SJSA1 (cell line): ENCODE results near the gene FCGR3B. TPM values are rescaled to one million over a fixed set of nuclear protein-coding genes. Genes with fewer than 3 reads are reported as not detected.
A peak's percentile ranks its signal among the peaks of the same experiment; 100 is the strongest.
"Not testable (repeated sequence)": the region's sequence is repeated elsewhere in the genome, so short reads cannot be mapped to it uniquely, and the experiment has no call there.

ENCODE experiments used
- DNase-seq, 2 experiments: peaks; one replicate each; pipeline ENCODE4 v3.0.0-alpha.2; 2015 to 2020; ENCODE audit warnings: low spot score in 2 of 2, low read depth in 1 of 2
- H3K27ac ChIP-seq: fragments of 250-450 bp; sonication (Bioruptor Pico); 2 replicates; pipeline ENCODE4 v1.5.1; 2020; ENCODE audit warnings: mild to moderate bottlenecking, moderate library complexity
- H3K27me3 ChIP-seq: fragments of 250-450 bp; sonication (Bioruptor Pico); replicated peaks from 2 replicates; pipeline ENCODE4 v1.5.1; 2020; ENCODE audit warnings: mild to moderate bottlenecking, moderate library complexity
- H3K36me3 ChIP-seq: fragments of 250-450 bp; sonication (Bioruptor Pico); 2 replicates; pipeline ENCODE4 v1.5.1; 2020; ENCODE audit warnings: mild to moderate bottlenecking
- H3K4me1 ChIP-seq: fragments of 250-450 bp; sonication (Bioruptor Pico); replicated peaks from 2 replicates; pipeline ENCODE4 v1.6.1; 2021; ENCODE audit warnings: mild to moderate bottlenecking
- H3K4me3 ChIP-seq: fragments of 250-450 bp; sonication (Bioruptor Pico); 2 replicates; pipeline ENCODE4 v1.5.1; 2020; ENCODE audit warnings: mild to moderate bottlenecking
- H3K9me3 ChIP-seq: fragments of 250-450 bp; sonication (Bioruptor Pico); replicated peaks from 2 replicates; pipeline ENCODE4 v1.5.1; 2020; ENCODE audit warnings: mild to moderate bottlenecking
- total RNA-seq: library from RNA; depleted of rRNA; stranded (reverse); fragments of >200 nt; shearing (Covaris generic); gene quantifications from 2 replicates; pipeline ENCODE4 v1.2.3, GENCODE V29; 2014

Gene FCGR3B
- total RNA-seq, 1 experiment from 2014 or later: not detected

DNA sequence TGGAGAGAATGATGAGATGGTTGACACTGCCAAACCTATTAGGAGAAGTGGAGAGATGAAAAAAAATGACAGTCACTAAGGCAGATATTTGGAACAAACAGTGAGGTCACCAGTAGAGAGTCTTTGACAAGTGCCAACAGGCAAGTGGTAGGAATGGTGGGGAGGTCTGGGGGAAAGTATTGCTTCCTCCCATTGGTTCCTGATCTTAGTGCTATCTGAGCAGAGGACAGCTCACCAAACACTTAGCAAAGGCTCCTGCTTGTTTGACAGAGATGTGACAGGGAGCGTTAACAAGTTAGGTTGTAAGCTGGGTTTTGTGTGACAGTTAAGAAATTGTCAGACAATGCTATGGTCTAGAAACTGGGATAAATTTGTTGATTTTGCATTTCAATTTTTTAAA, 6.4 kb downstream of the FCGR3B start:
- not testable (repeated sequence) for H3K27me3 ChIP-seq, H3K4me3 ChIP-seq, H3K4me1 ChIP-seq, H3K27ac ChIP-seq, DNase-seq, H3K9me3 ChIP-seq, H3K36me3 ChIP-seq

DNA sequence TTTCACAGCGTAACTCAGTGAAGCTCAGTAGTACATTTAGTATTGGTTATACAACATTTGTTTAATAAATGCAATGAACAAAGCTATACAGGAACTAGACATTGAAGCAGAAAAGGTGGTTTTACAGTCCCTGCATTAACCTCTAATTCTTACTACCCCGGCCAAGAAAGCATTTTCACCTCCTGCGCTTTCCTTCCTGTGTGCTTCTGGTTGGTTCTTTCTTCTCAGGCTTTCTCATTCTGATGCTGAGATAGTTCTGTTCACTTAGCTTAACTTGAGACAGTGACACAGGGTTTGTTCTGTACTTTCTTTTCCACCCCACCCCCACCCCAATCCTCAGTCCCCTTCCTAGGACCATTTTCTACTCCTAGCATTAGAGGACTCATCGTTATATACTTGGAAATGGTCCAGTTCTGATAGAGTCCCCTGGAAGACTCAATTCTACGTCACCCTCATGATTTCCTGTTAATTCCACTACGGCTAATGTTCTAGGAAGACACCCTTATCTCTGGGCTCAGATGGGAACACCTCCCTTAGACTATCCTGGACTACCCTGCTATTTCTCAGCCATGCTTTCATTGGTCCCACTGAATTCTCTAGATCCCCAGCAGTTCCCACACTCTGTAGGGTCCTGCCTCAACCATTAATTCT, 7.5 kb downstream of the FCGR3B start:
- not testable (repeated sequence) for H3K36me3 ChIP-seq, H3K9me3 ChIP-seq, H3K4me1 ChIP-seq, DNase-seq, H3K4me3 ChIP-seq, H3K27ac ChIP-seq, H3K27me3 ChIP-seq

GRCh38 chr1:161622054-161622453, 8.9 kb downstream of the FCGR3B start:
- H3K9me3 ChIP-seq, H3K27ac ChIP-seq, H3K27me3 ChIP-seq, DNase-seq, H3K36me3 ChIP-seq, H3K4me1 ChIP-seq, H3K4me3 ChIP-seq: not testable (repeated sequence)

DNA sequence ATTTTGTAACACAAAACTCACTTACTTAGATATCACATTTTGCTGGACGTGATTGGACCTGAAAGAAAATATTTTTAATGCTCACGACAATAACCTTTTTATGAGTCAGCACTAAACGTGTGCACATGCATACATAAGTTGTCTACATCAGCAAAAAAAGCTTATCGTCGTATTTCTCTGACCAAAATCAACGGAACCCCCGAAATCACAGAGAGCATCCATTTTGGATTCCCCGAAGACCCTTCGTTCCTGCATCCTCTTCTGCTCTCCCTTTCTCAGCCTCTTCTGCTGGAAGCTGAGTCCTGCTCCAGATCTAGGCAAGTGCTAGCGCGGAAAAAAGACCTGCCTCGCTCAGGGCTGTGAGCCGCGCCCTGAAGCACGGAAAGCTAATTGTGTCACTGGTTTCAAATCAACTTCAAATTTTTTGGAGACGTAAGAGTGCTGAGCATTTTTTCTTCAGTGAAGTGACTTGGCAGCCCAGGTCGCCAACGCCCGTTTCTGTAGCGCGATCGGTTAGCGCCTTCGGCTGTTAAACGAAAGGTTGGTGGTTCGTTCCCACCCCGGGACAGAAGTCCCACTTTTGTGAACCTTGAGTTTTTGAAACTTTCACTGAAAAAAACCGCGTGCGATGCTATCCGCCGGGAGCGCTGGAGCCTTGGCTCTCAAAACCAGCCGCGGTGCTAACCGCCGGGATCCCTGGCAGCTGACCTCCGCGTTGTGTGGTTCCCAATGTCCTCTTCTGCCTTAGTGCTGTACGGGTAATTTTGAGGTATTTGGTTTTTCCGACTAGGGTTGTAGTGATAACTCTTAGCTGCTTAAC, 9.6 kb downstream of the FCGR3B start:
- not testable (repeated sequence) for H3K4me1 ChIP-seq, H3K4me3 ChIP-seq, H3K36me3 ChIP-seq, H3K27me3 ChIP-seq, H3K27ac ChIP-seq, H3K9me3 ChIP-seq
- peak; percentile 28 to 49 for DNase-seq

GRCh38 chr1:161620399-161620798, 10.6 kb downstream of the FCGR3B start:
- not testable (repeated sequence) for H3K9me3 ChIP-seq, H3K4me1 ChIP-seq

DNA sequence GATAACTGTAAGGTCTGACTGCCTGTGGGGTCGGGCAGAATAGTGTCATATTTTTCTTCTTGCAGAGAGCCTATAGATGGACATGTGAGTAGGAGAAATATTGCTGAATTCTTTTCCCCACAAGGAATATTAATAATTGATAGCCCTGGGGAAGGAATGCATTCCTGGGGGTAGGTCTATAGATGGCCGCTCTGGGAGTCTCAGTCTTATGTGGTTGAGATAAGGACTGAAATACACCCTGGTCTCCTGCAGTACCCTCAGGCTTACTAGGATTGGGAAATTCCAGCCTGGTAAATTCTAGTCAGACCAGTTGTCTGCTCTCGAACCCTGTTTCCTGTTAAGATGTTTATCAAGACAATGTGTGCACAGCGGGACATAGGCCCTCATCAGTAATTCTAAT, 12.5 kb downstream of the FCGR3B start:
- H3K36me3 ChIP-seq, DNase-seq, H3K27me3 ChIP-seq, H3K27ac ChIP-seq, H3K4me3 ChIP-seq, H3K9me3 ChIP-seq, H3K4me1 ChIP-seq: not testable (repeated sequence)

More at GRCh38 chr1:161620399-161620798, 10.6 kb downstream of the FCGR3B start:
- not testable (repeated sequence) for H3K27me3 ChIP-seq, H3K36me3 ChIP-seq, H3K27ac ChIP-seq, DNase-seq, H3K4me3 ChIP-seq

GRCh38 chr1:161616417-161616816, 14.6 kb downstream of the FCGR3B start:
- DNase-seq, H3K4me1 ChIP-seq, H3K9me3 ChIP-seq, H3K27me3 ChIP-seq, H3K4me3 ChIP-seq, H3K36me3 ChIP-seq, H3K27ac ChIP-seq: not testable (repeated sequence)

DNA sequence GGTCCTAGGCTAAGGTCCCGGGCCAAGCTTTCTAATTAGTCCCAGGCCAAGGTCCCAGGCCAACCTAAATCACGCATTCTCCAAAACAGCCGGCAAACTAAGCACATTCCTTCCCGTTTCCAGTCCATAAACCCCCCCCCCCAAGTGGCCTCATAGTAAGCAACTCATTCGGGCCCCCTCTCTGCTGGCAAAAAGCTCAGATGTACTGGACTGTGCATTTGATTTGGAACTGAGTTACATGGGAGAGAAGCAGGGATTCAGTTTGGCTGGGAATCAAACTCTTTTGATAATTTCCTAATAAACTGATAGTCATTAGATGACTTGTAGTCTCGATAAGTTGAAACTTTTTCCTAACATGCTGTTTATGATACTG, 17.8 kb downstream of the FCGR3B start:
- DNase-seq: peak in 1 of 2 experiments; percentile 4
- H3K4me1 ChIP-seq, H3K36me3 ChIP-seq, H3K27me3 ChIP-seq, H3K9me3 ChIP-seq: not testable (repeated sequence)
- H3K27ac ChIP-seq: 0 out of 2 replicates have a peak overlapping the region, but pooled peaks have one; percentile 40
- H3K4me3 ChIP-seq: peak overlapping the region; percentile 30

DNA sequence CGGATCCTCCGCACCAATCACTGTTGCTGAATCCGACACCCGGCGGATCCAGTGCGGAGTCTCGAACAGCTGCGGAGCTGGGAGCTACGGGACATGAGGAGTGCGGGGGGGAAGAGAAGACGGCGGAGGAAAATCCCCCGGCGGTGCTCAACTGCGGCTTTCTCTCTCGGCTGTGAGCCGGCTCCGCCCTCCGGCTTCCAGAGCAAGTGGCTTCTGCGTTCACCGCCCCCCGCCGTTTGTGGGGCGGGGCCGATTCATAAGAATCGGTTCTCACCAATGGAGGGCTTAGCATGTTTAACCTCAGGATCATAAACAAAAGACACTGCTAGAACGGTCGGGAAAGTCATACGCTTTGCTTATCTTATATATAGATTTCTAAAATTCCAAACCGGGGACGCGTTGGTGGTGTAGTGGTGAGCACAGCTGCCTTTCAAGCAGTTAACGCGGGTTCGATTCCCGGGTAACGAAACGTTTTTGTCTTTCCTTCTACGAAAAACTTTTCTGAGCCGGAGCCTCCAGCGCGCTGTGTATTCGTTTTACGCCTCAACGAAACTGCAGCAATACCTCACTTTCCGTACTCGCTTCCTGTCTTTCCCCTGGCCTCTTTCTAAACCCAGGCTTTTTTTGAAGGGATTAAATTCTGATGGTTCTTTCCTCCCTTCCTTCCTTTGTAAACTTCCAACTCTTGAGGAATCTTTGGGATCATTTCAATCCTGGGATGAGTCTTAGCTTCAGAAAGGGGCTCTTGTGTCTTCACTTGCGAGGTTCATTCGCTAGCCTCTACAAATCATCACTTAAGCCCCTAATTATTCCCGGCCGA, 18.4 kb downstream of the FCGR3B start:
- Histone ChIP-seq H3K27ac (peak overlapping the region; percentile 40; the same call in 1 of the 2 replicates), H3K4me3 (peak overlapping the region; percentile 30)
- not testable (repeated sequence) for H3K9me3 ChIP-seq, H3K4me1 ChIP-seq, H3K36me3 ChIP-seq, H3K27me3 ChIP-seq
- peak; percentile 92 to 94 for DNase-seq

DNA sequence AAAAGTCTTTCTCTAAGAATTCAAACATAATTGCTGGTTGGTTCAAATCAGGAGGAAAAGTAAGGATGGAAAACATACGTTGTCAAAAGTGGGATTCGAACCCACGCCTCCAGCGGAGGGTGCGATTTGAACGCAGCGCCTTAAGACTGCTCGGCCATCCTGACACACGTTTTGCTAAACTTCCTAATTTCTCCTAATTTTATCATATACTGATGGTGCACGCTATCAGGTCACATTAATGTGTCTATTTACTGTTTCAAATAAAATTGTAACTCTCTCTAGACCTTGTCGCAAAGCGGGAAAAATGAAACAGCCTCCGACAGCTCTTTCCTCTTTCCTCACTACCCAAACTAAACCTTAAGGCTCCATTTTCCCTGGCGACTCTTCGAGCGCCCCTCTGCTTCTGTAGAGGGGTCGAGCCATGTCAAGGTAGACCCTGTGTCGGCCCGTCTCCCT, 19.1 kb downstream of the FCGR3B start:
- not testable (repeated sequence) for H3K27ac ChIP-seq, H3K36me3 ChIP-seq, H3K9me3 ChIP-seq, H3K27me3 ChIP-seq, H3K4me1 ChIP-seq
- H3K4me3 ChIP-seq: peak overlapping the region; percentile 37
- peak in 1 of 2 experiments; percentile 62 for DNase-seq

GRCh38 chr1:161610198-161610597, 20.8 kb downstream of the FCGR3B start:
- not testable (repeated sequence) for H3K4me1 ChIP-seq, H3K27ac ChIP-seq, H3K36me3 ChIP-seq, H3K4me3 ChIP-seq, H3K27me3 ChIP-seq, H3K9me3 ChIP-seq, DNase-seq

DNA sequence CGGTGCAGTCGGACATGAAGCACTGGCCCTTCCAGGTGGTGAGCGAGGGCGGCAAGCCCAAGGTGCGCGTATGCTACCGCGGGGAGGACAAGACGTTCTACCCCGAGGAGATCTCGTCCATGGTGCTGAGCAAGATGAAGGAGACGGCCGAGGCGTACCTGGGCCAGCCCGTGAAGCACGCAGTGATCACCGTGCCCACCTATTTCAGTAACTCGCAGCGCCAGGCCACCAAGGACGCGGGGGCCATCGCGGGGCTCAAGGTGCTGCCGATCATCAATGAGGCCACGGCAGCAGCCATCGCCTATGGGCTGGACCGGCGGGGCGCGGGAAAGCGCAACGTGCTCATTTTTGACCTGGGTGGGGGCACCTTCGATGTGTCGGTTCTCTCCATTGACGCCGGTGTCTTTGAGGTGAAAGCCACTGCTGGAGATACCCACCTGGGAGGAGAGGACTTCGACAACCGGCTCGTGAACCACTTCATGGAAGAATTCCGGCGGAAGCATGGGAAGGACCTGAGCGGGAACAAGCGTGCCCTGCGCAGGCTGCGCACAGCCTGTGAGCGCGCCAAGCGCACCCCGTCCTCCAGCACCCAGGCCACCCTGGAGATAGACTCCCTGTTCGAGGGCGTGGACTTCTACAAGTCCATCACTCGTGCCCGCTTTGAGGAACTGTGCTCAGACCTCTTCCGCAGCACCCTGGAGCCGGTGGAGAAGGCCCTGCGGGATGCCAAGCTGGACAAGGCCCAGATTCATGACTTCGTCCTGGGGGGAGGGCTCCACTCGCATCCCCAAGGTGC, 24.2 kb downstream of the FCGR3B start:
- not testable (repeated sequence) for H3K9me3 ChIP-seq, H3K4me1 ChIP-seq, DNase-seq, H3K4me3 ChIP-seq, H3K27me3 ChIP-seq, H3K36me3 ChIP-seq, H3K27ac ChIP-seq

DNA sequence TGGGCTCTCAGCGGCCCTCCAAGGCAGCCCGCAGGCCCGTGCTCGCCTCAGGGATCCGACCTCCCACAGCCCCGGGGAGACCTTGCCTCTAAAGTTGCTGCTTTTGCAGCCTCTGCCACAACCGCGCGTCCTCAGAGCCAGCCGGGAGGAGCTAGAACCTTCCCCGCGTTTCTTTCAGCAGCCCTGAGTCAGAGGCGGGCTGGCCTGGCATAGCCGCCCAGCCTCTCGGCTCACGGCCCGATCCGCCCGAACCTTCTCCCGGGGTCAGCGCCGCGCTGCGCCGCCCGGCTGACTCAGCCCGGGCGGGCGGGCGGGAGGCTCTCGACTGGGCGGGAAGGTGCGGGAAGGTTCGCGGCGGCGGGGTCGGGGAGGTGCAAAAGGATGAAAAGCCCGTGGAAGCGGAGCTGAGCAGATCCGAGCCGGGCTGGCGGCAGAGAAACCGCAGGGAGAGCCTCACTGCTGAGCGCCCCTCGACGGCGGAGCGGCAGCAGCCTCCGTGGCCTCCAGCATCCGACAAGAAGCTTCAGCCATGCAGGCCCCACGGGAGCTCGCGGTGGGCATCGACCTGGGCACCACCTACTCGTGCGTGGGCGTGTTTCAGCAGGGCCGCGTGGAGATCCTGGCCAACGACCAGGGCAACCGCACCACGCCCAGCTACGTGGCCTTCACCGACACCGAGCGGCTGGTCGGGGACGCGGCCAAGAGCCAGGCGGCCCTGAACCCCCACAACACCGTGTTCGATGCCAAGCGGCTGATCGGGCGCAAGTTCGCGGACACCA, 25.0 kb downstream of the FCGR3B start:
- H3K4me1 ChIP-seq, H3K27me3 ChIP-seq, H3K27ac ChIP-seq, H3K4me3 ChIP-seq, DNase-seq, H3K9me3 ChIP-seq, H3K36me3 ChIP-seq: not testable (repeated sequence)
